ENCODE measurements around the gene COX6A1.
A peak's percentile ranks its signal among the peaks of the same experiment; 100 is the strongest.

The COX6A1 gene

DNA sequence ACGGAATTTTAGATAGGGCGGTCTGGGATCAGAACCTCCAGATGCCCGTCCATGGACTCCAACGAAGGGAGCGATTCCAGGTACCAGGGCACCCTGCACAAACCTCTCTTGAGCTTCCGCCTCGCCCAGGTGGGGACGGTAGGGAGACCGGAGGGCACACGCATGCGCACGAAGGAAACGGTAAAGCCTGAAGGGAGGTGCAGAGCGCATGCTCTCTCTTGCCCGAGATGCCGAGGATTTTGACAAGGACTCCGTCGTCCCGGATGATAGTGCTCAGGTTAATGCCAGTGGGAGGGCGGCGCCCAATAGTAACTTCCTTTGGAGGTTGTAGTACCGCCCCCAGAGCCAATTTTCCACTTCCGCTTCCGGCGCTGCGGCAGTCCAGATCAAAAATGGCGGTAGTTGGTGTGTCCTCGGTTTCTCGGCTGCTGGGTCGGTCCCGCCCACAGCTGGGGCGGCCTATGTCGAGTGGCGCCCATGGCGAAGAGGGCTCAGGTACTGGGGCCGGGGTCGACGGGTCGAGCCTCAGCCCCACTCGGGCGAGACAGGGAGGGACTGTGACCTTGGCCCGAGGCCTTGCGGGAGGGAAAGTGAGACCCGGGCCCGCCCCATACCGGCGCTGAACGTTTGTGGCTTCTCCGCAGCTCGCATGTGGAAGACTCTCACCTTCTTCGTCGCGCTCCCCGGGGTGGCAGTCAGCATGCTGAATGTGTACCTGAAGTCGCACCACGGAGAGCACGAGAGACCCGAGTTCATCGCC is at the start of gene COX6A1:
TSS of gene COX6A1 (plus strand) at position 379 of the 760 bp plus-strand sequence. CDS start at position 393, 14 bp downstream.
- peak within 1 kb of the TSS; percentile 92 for H3K27ac ChIP-seq
- TF ChIP-seq, protein P1, sequence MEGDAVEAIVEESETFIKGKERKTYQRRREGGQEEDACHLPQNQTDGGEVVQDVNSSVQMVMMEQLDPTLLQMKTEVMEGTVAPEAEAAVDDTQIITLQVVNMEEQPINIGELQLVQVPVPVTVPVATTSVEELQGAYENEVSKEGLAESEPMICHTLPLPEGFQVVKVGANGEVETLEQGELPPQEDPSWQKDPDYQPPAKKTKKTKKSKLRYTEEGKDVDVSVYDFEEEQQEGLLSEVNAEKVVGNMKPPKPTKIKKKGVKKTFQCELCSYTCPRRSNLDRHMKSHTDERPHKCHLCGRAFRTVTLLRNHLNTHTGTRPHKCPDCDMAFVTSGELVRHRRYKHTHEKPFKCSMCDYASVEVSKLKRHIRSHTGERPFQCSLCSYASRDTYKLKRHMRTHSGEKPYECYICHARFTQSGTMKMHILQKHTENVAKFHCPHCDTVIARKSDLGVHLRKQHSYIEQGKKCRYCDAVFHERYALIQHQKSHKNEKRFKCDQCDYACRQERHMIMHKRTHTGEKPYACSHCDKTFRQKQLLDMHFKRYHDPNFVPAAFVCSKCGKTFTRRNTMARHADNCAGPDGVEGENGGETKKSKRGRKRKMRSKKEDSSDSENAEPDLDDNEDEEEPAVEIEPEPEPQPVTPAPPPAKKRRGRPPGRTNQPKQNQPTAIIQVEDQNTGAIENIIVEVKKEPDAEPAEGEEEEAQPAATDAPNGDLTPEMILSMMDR (IDR thresholded peaks at IDR 0.05): peak; percentile 56
- no peak for TF ChIP-seq ZFX (IDR thresholded peaks at IDR 0.05; ENCODE audit: borderline replicate concordance)

DNA sequence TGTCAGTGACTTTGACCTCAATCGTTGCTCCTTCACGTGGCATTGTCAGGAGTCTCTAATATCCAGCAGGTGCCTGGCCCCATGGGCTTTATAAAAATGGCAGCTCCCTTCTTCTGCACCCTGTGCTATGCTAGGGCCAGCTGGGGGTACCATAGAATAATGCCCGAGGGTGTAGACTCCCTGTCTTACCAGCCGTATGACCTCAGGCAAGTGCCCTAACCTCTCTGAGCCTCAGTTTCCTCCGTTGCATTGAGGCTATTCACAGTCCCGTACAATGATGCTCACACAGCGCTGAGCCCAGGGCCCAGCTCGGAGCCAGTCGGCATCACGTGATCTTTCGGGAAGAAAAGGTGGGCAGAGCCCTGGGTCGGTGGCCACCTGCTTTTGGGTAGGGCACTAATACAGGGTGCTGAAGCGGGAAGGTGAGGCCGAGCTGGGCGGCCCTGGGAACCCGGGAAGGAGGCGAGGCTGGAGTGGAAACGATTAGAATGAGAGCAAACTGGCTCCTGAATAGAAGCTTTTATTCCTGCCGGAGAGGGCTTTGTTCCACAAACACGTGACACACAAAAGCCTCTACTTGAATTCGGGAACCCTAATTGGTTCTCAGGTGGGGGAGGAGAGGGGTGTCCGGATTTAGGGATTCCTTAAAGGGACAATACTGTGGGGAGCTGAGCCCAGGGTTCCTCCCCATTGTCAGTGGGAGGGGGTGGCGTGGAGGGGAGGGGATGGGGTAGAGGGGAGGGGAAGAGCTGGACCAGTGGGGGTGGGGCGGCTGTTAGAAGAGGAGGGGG is 49.0 kb upstream of the COX6A1 start:
- TF ChIP-seq, protein P1 (IDR thresholded peaks at IDR 0.05): no peak
- no peak for TF ChIP-seq ZFX (IDR thresholded peaks at IDR 0.05; ENCODE audit: borderline replicate concordance)
- H3K27ac ChIP-seq: no peak overlapping the region

DNA sequence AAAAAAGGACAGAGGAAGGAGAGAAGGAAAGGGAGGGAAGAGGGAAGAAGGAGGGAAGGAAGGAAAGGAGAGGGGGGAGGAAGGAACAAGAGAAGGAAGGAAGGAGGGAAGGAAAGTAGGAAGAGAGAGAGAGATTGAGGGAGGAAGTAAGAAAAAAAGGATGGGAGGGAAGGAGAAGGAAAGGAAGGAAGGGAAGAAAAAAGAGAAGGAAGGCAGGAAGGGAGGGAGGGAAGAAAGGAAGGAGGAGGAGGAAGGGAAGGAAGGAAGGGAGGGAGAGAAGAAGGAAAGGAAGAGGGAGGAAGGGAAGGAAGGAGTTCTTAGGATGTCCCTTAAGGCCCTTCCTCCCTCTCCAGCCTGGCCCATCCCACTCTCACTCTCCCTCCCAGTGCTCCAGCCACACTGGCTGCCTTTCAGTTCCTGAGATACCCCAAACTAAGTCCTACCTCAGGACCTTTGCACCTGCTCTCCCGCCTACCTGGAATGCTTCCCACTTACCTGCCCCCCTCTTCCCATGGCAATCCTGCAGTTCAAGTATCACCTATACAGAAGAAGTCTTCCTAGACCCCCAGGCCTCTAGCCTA is 47.3 kb upstream of the COX6A1 start:
- TF ChIP-seq, protein P1 (IDR thresholded peaks at IDR 0.05): no peak
- no peak for TF ChIP-seq ZFX (IDR thresholded peaks at IDR 0.05; ENCODE audit: borderline replicate concordance)

DNA sequence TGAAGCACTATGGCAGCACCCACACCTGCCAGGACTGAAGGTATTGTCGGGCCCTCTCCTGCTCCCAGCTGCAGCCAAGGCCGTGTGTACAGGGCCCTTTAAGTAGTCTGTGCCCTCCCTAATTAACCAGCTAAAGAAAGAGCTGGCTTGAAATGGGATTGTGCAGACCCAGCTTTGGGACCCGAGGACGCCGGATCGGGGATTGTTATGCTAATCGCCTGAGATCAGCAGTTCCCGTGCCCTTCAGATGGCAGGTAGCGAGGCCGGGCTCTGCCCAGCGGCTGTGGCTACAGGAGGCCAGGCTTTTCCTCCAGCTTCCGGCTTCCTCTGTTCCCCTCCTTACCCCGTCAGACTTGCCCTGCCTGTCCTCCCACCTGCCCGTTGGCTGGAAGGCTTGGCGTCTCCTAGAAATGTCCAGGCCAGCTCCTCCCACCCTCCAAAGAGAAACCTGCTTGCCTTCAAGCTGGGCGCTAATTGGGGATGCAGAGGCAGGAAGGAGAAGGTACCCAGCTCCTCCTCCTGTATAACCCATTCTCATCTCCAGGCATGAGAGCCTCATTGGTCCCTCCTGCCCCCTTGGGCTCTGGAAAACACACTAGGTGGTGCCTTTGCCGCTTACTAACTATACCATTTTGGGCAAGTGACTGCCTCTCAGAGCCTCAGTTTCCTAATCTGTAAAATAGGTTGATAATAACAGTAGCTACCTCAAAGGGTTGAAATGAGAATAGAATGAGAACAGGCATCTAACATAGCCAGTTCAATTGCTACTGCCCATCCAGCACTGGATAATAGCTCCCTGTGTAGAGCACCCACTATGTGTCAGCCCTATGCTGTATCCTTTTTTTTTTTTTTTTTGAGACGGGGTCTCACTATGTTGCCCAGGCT is 43.2 kb upstream of the COX6A1 start:
- peak overlapping the region; percentile 97 for H3K27ac ChIP-seq
- TF ChIP-seq, protein P1 (IDR thresholded peaks at IDR 0.05): no peak
- TF ChIP-seq ZFX (IDR thresholded peaks at IDR 0.05; ENCODE audit: borderline replicate concordance): no peak

More for the DNA sequence above, 47.3 kb upstream of the COX6A1 start:
- H3K27ac ChIP-seq: no peak overlapping the region

DNA sequence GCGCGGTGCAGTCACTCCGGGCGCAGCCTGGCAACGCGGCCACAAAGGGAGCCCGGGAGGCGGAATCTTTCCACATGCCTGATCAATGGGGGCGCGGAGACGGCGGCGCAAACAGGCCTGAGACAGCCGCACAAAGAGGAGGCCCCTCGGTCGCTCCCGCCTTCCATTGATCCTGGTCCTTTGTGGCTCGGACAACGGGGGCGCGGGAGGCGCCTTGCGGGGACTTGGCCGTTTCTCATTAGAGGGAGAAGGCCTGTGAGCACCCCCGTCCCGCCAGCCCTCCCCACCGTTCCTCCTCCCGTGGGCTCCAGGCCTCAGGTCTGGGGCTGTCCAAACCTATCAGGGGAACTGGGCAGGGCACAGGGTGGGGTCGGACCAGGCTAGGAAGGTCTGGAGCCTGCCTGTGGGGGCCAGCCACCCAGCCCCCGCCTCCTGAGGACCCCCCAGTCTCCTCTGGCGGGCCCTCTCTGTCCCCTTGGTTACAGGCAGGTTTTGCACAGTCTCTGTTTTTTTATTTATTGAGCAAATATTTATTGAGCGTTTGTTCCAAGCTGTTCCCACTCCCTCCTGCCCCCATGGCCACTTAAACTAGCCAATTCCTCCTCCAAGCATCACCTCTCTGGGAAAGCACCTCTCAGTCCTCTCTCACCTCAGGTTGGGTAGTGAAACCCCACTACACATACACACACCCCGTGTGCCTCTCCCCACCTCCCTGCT is 39.9 kb upstream of the COX6A1 start:
- H3K27ac ChIP-seq: peak overlapping the region; percentile 97
- TF ChIP-seq, protein P1 (IDR thresholded peaks at IDR 0.05): no peak
- no peak for TF ChIP-seq ZFX (IDR thresholded peaks at IDR 0.05; ENCODE audit: borderline replicate concordance)

DNA sequence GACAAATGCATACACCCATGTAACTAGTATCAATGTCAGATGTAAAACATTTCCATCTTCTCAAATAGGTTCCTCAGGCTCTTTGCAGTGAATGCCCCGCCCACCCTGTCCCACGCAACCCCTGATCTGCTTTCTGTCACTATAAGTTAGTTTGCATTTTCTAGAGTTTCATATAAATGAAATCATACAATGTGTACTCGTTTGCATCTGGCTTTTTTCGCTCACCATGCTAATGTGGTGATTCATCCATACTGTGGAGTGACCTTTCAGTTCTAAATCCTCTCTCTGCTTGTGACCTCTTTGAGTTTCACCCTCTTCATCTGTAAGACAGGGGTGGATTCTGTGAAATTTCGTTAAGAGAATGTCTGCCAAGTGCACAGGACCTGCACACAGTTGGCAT is 38.4 kb upstream of the COX6A1 start:
- H3K27ac ChIP-seq: no peak overlapping the region
- TF ChIP-seq, protein P1 (IDR thresholded peaks at IDR 0.05): no peak
- TF ChIP-seq ZFX (IDR thresholded peaks at IDR 0.05; ENCODE audit: borderline replicate concordance): no peak

Data from 22Rv1 (cell line).